IMR-90 (cell line): ENCODE data around the gene SHROOM3.

Experiments
- CEBPB ChIP-seq: IDR thresholded peaks from 2 replicates; pipeline ENCODE4 v1.6.1; 2012; ENCODE audit warnings: low read depth, low read length, improper control_type of control experiment
- CTCF ChIP-seq: conservative IDR thresholded peaks from 2 replicates; pipeline ENCODE4 v1.5.1; 2012; ENCODE audit warnings: mild to moderate bottlenecking, low read depth, low read length, improper control_type of control experiment
- MAZ ChIP-seq: IDR thresholded peaks from 2 replicates; pipeline ENCODE4 v1.6.1; 2012; ENCODE audit warnings: low read depth, mild to moderate bottlenecking, low read length, improper control_type of control experiment, moderate library complexity, borderline replicate concordance
- POLR2A ChIP-seq: IDR thresholded peaks from 2 replicates; pipeline ENCODE4 v1.6.1; 2012; ENCODE audit warnings: mild to moderate bottlenecking, low read depth, low read length
- RCOR1 ChIP-seq: IDR thresholded peaks from 2 replicates; pipeline ENCODE4 v1.6.1; 2012; ENCODE audit warnings: mild to moderate bottlenecking, low read length, improper control_type of control experiment; ENCODE audit not compliant: insufficient replicate concordance
- USF2 ChIP-seq: fragments of 150-350 bp; IDR thresholded peaks from 2 replicates; pipeline ENCODE4 v1.6.1; 2017; ENCODE audit warnings: mild to moderate bottlenecking, antibody characterized with exemption, low read length, low read depth

GRCh38 chr4:76584241-76585152, 149.5 kb downstream of the SHROOM3 start:
- no peak for TF ChIP-seq CEBPB
- TF ChIP-seq CTCF, result no peak
- no peak for TF ChIP-seq POLR2A
- no peak for TF ChIP-seq RCOR1
- no peak for TF ChIP-seq MAZ
- no peak for TF ChIP-seq USF2
